Vagina (tissue), 2 donors: ENCODE results near the gene ZNF578.

Experiments used
- CTCF ChIP-seq, 3 experiments: fragments of 450-650 bp in 2 of 3; fragments of 200-600 bp in 1 of 3; sonication (generic) in 1 of 3; IDR thresholded peaks; one replicate each; pipeline ENCODE4 v1.5.1; 2017 to 2019; ENCODE audit warnings: antibody characterized with exemption in 3 of 3, mild to moderate bottlenecking in 2 of 3, moderate library complexity in 2 of 3
- POLR2A ChIP-seq, 2 donors: fragments of 450-650 bp; IDR thresholded peaks; one replicate each; pipeline ENCODE4 v1.6.1; 2017; ENCODE audit warnings: antibody characterized with exemption in 2 of 2, mild to moderate bottlenecking in 2 of 2, moderate library complexity in 2 of 2
- POLR2AphosphoS5 ChIP-seq, 2 donors: sonication (generic); formaldehyde crosslinking; IDR thresholded peaks; one replicate each; pipeline ENCODE4 v1.9.0; 2017; ENCODE audit warnings: antibody characterized with exemption in 2 of 2, mild to moderate bottlenecking in 2 of 2, low read depth in 1 of 2; ENCODE audit not compliant: insufficient read depth in 1 of 2

GRCh38 chr19:52474351-52475127 is 21.2 kb downstream of the ZNF578 start:
- TF ChIP-seq CTCF (IDR thresholded peaks at IDR 0.05) = no peak
- no peak for TF ChIP-seq POLR2A (IDR thresholded peaks at IDR 0.05)
- no peak for TF ChIP-seq POLR2AphosphoS5 (IDR thresholded peaks at IDR 0.05; ENCODE audit: insufficient read depth in 1 of 2, low read depth in 1 of 2)
